Nephron (organoid): Measurements from ENCODE around the gene STAC3.
"Not testable (repeated sequence)": the region's sequence is repeated elsewhere in the genome, so short reads cannot be mapped to it uniquely, and the experiment has no call there.

Experiments
- H3K27ac Mint-ChIP-seq, 3 experiments: 2 replicates each; pipeline ENCODE4 v1.8.0; 2020; ENCODE audit warnings: mixed read lengths in 3 of 3, mild to moderate bottlenecking in 2 of 3, moderate library complexity in 1 of 3
- H3K27me3 Mint-ChIP-seq: 2 replicates; pipeline ENCODE4 v1.8.0; 2021; ENCODE audit warnings: low read depth, mild to moderate bottlenecking, moderate library complexity, mixed read lengths
- H3K36me3 Mint-ChIP-seq: 2 replicates; pipeline ENCODE4 v1.8.0; 2020; ENCODE audit warnings: low read depth, mixed read lengths
- H3K4me1 Mint-ChIP-seq: 2 replicates; pipeline ENCODE4 v1.8.0; 2020; ENCODE audit warnings: mixed read lengths
- H3K4me3 Mint-ChIP-seq, 3 experiments: 2 replicates each; pipeline ENCODE4 v1.8.0; 2020; ENCODE audit warnings: mild to moderate bottlenecking in 3 of 3, mixed read lengths in 3 of 3, moderate library complexity in 2 of 3
- H3K9me3 Mint-ChIP-seq: 2 replicates; pipeline ENCODE4 v1.8.0; 2020; ENCODE audit warnings: mixed read lengths
- CTCF ChIP-seq, 3 experiments: fragments of 200-600 bp; sonication (generic); IDR thresholded peaks; one replicate each; pipeline ENCODE4 v1.5.0; 2021; ENCODE audit warnings: antibody characterized with exemption in 3 of 3; ENCODE audit not compliant: unreplicated experiment in 3 of 3

The STAC3 gene

GRCh38 chr12:57276935-57277563, 26.1 kb upstream of the STAC3 start:
- Mint-ChIP-seq H3K9me3 (no peaks in the 10 kb centered on the region), H3K4me3 (no peak overlapping the region), H3K27me3 (no peaks in the 10 kb centered on the region), H3K36me3 (peaks cover 80% of the 10 kb centered on the region), H3K4me1 (peaks cover 30% of the 10 kb centered on the region), H3K27ac (no peak overlapping the region)
- TF ChIP-seq CTCF (IDR thresholded peaks at IDR 0.05; ENCODE audit: unreplicated experiment in 3 of 3): peak in 2 of 3 experiments; percentile 18 to 31

DNA sequence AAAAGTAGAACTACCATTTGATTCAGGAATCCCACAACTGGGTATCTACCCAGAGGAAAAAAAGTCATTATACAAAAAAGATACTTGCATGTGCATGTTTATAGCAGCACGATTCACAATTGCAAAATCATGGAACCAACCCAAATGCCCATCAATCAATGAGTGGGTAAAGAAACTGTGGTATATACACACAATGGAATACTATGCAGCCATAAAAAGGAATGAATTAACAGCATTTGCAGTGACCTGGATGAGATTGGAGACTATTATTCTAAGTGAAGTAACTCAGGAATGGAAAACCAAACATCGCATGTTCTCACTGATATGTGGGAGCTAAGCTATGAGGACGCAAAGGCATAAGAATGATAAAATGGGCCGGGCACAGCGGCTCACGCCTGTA, 25.2 kb upstream of the STAC3 start:
- Mint-ChIP-seq H3K4me1 (peaks cover 35% of the 10 kb centered on the region), H3K36me3 (peaks cover 77% of the 10 kb centered on the region)
- H3K4me3 Mint-ChIP-seq, H3K9me3 Mint-ChIP-seq, H3K27me3 Mint-ChIP-seq, H3K27ac Mint-ChIP-seq: not testable (repeated sequence)

GRCh38 chr12:57273516-57273915, 22.5 kb upstream of the STAC3 start:
- Mint-ChIP-seq H3K36me3 (peaks cover 71% of the 10 kb centered on the region), H3K9me3 (no peaks in the 10 kb centered on the region), H3K4me1 (peaks cover 35% of the 10 kb centered on the region), H3K4me3 (peak overlapping the region in 1 of 3 experiments; percentile 18), H3K27ac (peak overlapping the region; percentile 60 to 86 (median 84)), H3K27me3 (no peaks in the 10 kb centered on the region)
- TF ChIP-seq CTCF (IDR thresholded peaks at IDR 0.05; ENCODE audit: unreplicated experiment in 3 of 3): no peak

DNA sequence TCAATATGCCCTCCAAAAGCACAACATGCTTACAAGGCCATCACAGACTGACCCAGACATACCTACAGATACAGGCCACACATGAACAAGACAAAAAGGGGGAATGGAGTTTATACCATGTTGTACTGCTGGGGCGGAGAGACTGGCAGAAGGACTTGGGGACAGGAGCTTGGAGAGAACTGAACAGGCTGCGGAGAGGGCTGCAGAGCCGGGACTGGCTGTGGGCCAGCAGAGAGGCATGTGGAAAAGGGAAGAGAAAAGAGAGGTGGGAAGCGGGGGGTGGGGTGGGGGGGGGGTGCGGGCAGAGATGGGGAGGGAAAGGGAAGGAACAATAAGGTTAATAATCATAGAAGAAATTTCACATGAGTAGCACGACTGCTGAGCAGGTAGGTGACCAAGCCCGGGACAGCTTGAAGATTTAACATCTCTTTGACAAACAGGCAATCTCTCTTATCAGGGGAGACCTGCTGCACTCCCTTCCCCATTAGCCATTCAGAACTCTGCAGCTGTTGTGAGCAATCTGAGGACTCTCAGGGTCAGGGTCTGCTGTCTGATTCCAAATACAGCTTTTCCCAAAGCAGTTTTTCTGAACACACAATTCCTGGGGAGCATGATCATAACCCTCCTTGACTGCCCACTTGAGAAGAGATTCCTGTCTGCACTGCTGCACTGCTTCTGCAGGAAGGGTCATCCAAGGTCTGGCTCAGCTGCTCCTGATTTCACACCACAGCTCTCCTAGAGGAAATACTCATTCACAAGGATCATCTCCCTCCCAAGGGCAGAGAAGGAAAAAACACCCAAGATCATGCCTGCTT, 21.6 kb upstream of the STAC3 start:
- Mint-ChIP-seq H3K27me3 (no peaks in the 10 kb centered on the region), H3K9me3 (no peaks in the 10 kb centered on the region)
- TF ChIP-seq CTCF (IDR thresholded peaks at IDR 0.05; ENCODE audit: unreplicated experiment in 3 of 3): no peak

GRCh38 chr12:57270966-57271470, 20.0 kb upstream of the STAC3 start:
- TF ChIP-seq CTCF (IDR thresholded peaks at IDR 0.05; ENCODE audit: unreplicated experiment in 3 of 3): no peak
- Mint-ChIP-seq H3K27me3 (no peaks in the 10 kb centered on the region), H3K4me3 (no peak overlapping the region), H3K4me1 (peaks cover 35% of the 10 kb centered on the region), H3K9me3 (no peaks in the 10 kb centered on the region), H3K27ac (peak overlapping the region in 2 of 3 experiments; percentile 11 to 42), H3K36me3 (peaks cover 69% of the 10 kb centered on the region)

More for the DNA sequence above, 21.6 kb upstream of the STAC3 start:
- peaks cover 69% of the 10 kb centered on the region for H3K36me3 Mint-ChIP-seq
- peaks cover 35% of the 10 kb centered on the region for H3K4me1 Mint-ChIP-seq
- peak overlapping the region in 2 of 3 experiments; percentile 9 to 18 for H3K4me3 Mint-ChIP-seq
- H3K27ac Mint-ChIP-seq: peak overlapping the region; percentile 60 to 86 (median 84)

DNA sequence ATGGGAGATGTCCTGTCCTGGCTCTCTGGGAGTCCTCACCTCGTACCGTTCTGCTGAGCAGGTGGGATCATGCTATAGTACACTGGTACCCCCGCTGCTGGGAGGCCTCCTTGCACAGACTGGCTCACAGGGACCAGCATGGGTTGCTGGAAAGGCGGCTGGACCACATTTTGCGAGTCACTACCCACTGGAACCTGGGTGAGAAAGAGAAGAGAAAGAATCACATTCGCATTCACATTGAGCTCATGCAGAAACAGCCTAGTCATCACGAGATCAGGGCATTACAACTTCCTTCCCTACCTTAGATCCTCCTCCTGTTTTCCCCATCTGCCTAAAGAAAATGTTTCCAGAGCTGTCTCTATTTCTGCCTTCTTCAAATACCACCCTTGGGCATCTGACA, 17.3 kb upstream of the STAC3 start:
- Mint-ChIP-seq H3K36me3 (peaks cover 60% of the 10 kb centered on the region), H3K4me3 (no peak overlapping the region), H3K27me3 (no peaks in the 10 kb centered on the region), H3K27ac (no peak overlapping the region), H3K4me1 (peaks cover 44% of the 10 kb centered on the region), H3K9me3 (no peaks in the 10 kb centered on the region)
- TF ChIP-seq CTCF (IDR thresholded peaks at IDR 0.05; ENCODE audit: unreplicated experiment in 3 of 3): no peak
